ENCODE measurements around the gene EPB41.
"Not testable (repeated sequence)": the region's sequence is repeated elsewhere in the genome, so short reads cannot be mapped to it uniquely, and the experiment has no call there.

The EPB41 gene

DNA sequence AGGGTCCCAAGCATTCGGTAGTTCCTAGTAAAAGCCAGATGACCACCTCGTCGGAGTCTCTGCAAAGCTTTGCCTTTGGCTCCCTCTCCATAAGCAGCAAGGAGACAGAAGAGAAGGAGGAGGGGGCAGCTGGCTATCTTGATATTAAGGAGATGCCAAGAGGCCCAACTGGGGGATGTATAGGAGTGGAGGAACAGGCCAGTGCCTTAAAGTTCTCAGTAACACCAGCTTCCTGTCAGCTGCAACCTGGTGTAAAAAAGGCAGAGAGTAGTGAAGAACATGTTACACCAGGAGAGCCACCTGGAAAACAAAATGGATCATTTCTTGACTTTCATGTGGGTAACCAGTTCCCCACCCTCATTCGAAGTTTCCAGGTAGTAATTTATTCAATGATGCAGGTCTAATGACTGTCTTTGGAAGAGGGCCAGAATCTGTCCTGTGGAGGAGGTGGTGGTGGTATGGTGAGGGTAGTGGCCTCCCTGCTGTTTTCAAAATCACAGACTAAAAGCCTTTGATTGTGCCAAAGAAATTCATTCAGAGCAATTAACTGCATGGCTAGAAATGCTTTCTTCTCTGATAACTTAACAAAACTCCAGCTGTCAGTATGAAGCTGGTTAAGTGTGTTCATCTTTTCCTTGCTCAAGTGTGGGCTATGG, 182.0 kb downstream of the EPB41 start:
- in situ Hi-C loops (cut with HindIII; ENCODE audit: low pct_unique_long_range_greater_than_20kb, low sequenced_read_pairs) = no loop called here
- TF ChIP-seq JUND (IDR thresholded peaks at IDR 0.05; ENCODE audit: low read depth) = no peak
- no peak for DNase-seq (ENCODE audit: low read depth in 1 of 2, low spot score in 1 of 2)

DNA sequence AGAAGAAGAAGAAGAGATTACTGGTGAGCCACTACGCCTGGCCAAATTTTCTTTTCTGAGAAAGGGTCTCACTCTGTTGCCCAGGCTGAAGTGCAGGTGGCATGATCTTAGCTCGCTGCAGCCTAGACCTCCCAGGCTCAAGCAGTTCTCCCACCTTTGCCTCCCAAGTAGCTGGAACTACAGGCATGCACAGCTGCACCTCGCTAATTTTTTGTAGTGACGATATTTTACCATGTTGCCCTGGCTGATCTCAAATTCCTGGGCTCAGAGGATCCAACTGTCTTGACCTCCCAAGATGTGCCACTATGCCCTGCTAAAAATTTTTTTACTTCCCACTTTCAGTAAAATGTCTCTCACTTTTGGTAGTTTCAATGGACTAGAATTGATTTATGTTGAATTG, 184.9 kb downstream of the EPB41 start:
- TF ChIP-seq JUND (IDR thresholded peaks at IDR 0.05; ENCODE audit: low read depth) = no peak
- in situ Hi-C loops (cut with HindIII; ENCODE audit: low pct_unique_long_range_greater_than_20kb, low sequenced_read_pairs) = no loop called here
- no peak for DNase-seq (ENCODE audit: low read depth in 1 of 2, low spot score in 1 of 2)

DNA sequence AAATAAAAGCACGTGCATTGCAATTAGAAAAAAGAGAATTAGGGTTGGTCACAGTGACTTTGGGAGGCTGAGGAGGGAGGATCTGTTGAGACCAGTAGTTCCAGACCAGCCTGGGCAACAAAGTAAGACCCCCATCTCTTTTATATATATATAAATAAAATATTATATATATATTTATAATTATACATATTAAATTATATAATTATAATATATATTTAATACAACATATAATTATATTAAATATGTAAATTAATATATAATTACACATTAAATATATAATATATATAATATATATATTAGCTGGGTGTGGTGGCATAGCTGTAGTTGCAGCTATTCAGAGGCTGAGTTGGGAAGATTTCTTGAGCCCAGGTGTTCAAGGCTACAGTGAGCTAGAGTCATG, 186.1 kb downstream of the EPB41 start:
- DNase-seq (ENCODE audit: low read depth in 1 of 2, low spot score in 1 of 2) = no peak
- no peak for TF ChIP-seq JUND (IDR thresholded peaks at IDR 0.05; ENCODE audit: low read depth)
- in situ Hi-C loops (cut with HindIII; ENCODE audit: low pct_unique_long_range_greater_than_20kb, low sequenced_read_pairs) = no loop called here

DNA sequence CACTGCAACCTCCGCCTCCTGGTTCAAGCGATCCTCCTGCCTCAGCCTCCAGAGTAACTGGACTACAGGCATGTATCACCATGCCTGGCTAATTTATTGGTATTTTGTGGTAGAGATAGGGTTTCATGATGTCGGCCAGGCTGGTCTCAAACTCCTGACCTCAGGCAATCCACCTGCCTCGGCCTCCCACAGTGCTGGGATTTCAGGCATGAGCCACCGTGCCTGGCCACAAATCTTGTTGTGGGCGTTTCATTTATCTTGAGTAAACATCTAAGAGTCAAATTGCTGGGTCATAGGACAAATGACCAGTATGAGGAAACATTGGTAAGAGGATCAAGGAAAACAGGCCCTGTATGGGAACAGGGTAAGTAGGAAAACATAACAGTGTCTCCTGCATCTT, 191.5 kb downstream of the EPB41 start:
- in situ Hi-C loops (cut with HindIII; ENCODE audit: low pct_unique_long_range_greater_than_20kb, low sequenced_read_pairs) = no loop called here
- DNase-seq (ENCODE audit: low read depth in 1 of 2, low spot score in 1 of 2) = peak in 1 of 2 experiments; percentile 83
- TF ChIP-seq JUND (IDR thresholded peaks at IDR 0.05; ENCODE audit: low read depth) = no peak

DNA sequence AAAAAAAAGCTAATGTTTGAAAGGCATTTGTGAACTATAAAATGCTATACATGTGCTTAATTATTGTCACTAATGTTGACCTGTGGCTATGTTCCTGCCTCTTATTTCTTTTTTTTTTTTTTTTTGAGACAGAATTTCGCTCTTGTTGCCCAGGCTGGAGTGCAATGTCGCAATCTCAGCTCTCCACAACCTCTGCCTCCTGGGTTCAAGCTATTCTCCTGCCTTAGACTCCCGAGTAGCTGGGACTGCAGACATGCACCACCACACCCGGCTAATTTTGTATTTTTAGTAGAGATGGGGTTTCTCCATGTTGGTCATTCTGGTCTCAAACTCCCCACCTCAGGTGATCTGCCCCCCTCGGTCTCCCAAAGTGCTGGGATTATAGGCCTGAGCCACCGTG, 193.7 kb downstream of the EPB41 start:
- DNase-seq (ENCODE audit: low read depth in 1 of 2, low spot score in 1 of 2); in situ Hi-C loops (cut with HindIII; ENCODE audit: low pct_unique_long_range_greater_than_20kb, low sequenced_read_pairs): not testable (repeated sequence)

DNA sequence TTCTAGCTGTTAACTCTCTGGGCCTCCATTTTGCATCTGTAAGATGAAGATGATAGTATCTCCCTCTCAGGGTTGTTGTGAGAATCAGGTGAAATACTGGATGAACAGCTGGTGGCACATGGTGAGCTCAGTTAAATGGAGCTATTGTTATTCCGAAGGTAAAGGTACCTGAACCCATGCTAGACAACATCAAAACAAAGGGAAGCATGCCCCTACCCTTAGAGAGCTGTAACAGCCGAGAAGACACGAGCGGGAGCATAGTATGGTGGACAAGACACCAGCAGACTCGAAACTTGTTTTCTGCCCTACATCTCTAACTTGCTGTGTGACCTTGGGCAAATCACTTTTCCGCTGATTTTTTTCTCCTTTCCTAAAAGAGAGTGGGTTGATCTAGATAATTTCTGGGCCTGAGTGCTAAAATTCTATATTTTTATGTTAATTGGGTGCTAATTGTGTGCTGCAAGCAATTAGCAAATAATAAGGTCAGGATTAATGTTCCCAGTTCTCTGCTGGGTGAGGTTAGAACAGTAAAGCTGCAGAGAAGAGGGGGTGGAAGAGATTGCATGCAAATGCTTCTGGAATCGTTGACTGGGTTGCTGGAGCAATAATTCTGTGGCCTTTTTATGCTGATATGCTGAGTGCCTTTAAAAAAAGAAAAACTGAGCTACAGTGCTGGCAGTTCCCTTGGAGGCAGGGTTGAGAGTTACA, 198.5 kb downstream of the EPB41 start:
- no peak for TF ChIP-seq JUND (IDR thresholded peaks at IDR 0.05; ENCODE audit: low read depth)
- no peak for DNase-seq (ENCODE audit: low read depth in 1 of 2, low spot score in 1 of 2)
- in situ Hi-C loops (cut with HindIII; ENCODE audit: low pct_unique_long_range_greater_than_20kb, low sequenced_read_pairs) = no loop called here

DNA sequence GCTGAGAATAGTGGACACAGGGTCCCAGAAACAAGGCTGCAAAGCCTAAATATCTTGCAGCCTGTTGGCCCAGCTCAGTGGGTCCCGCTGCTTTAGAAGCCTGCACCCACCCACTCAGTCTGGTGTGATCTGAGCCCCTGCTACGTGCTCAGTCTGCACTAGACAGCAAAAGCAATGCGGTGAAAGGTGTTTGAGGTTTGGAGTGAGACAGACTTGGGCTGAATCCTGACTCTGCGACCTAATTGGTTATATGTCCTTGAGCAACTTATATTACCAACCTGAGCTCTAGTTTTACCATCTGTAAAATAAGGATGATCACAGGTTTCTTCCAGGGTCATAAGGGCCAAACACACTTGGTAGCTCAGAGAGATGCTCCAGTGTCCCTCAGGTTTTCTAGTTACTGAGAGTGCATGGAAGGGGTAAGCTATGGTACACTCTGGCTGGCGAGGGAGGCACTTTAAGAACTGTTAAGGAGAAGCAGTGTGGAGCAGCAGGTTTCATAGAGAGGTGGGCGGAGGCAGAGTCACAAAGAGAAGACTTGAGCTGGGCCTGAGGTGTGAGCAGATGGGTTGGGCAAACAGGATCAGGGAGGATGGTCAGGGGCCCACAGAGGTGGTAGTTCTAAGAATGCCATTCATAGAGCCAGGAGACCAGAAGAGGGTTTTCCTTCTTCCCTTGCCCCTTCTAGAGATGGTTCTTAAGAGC, 199.2 kb downstream of the EPB41 start:
- in situ Hi-C loops (cut with HindIII; ENCODE audit: low pct_unique_long_range_greater_than_20kb, low sequenced_read_pairs) = no loop called here
- no peak for TF ChIP-seq JUND (IDR thresholded peaks at IDR 0.05; ENCODE audit: low read depth)

DNA sequence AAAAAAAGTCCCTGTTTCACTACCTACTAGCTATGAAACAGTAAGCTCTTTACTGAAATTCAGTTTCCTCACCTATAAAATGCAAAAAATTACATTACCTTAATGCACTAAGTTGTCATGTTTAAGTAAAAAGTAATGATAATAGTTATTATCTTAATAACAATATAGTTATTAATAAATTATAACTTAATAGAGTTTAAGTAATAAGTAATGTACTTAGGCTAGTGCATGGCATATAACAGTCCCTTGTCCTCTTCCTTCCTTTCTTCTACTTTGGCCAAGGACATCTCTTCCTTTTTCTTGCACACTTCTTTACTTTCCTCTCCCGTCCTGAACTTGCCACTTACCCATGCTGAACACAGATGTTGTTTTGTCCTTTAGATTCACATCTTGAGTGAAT, 200.3 kb downstream of the EPB41 start:
- in situ Hi-C loops (cut with HindIII; ENCODE audit: low pct_unique_long_range_greater_than_20kb, low sequenced_read_pairs) = no loop called here
- no peak for TF ChIP-seq JUND (IDR thresholded peaks at IDR 0.05; ENCODE audit: low read depth)
- DNase-seq (ENCODE audit: low read depth in 1 of 2, low spot score in 1 of 2) = no peak

More for the DNA sequence above, 199.2 kb downstream of the EPB41 start:
- DNase-seq (ENCODE audit: low read depth in 1 of 2, low spot score in 1 of 2) = no peak

DNA sequence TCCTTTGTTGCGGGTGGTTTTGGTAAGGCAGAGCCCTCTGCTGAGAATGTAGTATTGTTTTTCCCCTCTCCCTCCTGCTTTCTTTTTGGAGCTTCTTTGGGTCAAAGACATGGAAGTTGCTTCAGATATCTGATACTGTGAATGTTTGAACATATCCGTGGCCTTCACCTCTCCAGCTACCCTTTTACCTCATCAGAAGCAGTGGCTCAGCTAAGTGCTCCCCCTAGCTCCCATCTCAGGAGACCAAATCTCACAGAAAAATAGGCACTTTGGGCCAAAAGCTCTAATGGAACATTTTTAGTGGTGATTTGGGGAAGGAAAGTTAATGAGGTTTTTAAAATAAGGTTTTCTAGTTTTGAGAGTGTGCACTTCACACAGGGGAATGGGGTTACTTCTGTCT, 203.0 kb downstream of the EPB41 start:
- in situ Hi-C loops (cut with HindIII; ENCODE audit: low pct_unique_long_range_greater_than_20kb, low sequenced_read_pairs) = no loop called here
- no peak for DNase-seq (ENCODE audit: low read depth in 1 of 2, low spot score in 1 of 2)

DNA sequence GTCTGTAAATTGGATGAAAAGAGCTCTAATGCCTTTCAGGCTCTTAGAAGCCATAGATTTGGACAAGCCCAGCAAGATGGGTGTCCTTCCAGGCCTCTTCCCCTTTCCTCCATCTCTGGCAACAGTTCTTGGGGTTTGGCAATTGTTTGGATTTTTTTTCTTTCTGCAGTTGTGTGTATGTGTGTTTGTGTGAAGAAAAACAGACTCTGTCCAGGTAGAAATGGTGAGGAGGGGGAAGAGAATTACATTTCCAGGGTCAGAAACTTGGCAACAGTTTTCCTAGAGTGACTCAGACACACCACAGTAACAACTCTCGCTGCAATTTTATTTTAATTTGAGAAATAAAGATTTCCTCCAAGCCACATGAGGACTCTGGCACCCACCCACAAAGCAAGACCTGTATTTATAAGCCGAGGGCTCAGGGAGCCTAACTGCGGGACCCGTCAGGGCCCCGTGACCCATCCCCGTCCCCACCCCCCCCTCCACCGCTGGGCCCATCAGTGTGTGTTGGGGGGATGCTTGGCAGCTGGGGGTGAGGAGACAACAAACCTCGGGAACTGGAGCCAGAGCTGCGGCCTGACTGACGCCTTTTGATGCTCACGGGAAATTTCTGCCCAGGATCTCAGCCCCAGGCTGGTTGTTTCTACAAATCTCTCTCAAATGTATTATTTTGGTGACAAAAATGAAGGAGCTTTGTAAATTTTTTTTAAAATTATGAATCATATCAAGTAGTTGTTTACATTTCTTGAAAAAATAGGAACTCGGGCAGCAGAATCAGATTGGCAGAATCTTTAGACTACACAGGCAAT, 205.0 kb downstream of the EPB41 start:
- in situ Hi-C loops (cut with HindIII; ENCODE audit: low pct_unique_long_range_greater_than_20kb, low sequenced_read_pairs) = no loop called here
- TF ChIP-seq JUND (IDR thresholded peaks at IDR 0.05; ENCODE audit: low read depth) = no peak

More for the DNA sequence above, 203.0 kb downstream of the EPB41 start:
- TF ChIP-seq JUND (IDR thresholded peaks at IDR 0.05; ENCODE audit: low read depth) = no peak

DNA sequence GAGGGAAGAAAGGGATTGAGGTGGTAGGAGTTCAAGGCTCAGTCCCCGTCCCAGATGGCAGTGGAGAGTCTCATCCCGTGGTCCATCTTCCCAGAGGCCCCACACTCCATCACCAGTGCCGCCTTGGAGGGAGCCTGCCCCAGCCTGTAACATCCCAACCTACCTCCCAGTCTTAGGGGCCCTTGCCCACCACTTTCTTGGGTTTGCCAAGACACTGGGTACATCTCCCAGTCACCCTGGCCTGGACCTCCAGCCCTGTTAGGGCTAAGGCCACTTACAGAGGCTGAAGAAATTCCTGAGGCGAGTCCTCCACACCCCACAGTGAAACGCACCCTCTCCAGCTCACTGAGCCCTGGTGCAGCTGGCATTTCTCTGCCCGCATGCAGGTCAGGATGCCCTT, 206.0 kb downstream of the EPB41 start:
- DNase-seq (ENCODE audit: low read depth in 1 of 2, low spot score in 1 of 2) = no peak
- in situ Hi-C loops (cut with HindIII; ENCODE audit: low pct_unique_long_range_greater_than_20kb, low sequenced_read_pairs) = no loop called here
- no peak for TF ChIP-seq JUND (IDR thresholded peaks at IDR 0.05; ENCODE audit: low read depth)

More for the DNA sequence above, 205.0 kb downstream of the EPB41 start:
- no peak for DNase-seq (ENCODE audit: low read depth in 1 of 2, low spot score in 1 of 2)

DNA sequence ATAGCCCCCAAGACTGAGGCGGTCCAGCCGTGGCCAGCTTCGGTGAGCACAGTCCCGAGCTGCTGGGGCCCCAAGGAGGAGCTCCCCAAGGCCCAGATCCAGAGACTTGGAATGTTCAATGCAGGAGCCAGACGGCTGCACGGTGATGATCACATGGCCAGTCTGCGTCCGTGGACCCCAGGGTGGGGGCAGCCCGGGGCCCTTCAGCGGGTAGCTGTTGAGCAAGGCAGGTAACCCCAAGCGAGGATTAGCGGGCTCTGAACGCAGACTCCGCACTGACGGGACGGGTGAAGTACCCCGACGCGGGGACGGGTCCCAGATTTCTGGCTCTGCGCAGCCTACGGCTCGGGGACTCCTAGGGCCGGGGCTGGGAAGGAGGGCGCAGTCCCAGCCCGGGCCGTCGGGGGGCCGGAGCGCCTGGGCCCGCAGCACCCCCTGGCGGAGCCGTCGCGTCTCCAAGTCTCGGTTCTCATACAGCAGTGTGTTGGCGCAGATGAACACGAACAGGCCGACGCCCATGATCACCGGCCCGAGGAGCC, 206.6 kb downstream of the EPB41 start:
- in situ Hi-C loops (cut with HindIII; ENCODE audit: low pct_unique_long_range_greater_than_20kb, low sequenced_read_pairs) = no loop called here
- no peak for DNase-seq (ENCODE audit: low read depth in 1 of 2, low spot score in 1 of 2)
- TF ChIP-seq JUND (IDR thresholded peaks at IDR 0.05; ENCODE audit: low read depth) = no peak
